T-helper 17 cell (primary cell): ENCODE results near the gene LSM14B. TPM values are rescaled to one million over a fixed set of nuclear protein-coding genes. Genes with fewer than 3 reads are reported as not detected.

Experiments used
- total RNA-seq, 4 donors: library from RNA in 2 of 4; stranded (reverse) in 2 of 4; gene quantifications; one replicate each; pipeline ENCODE4 v1.2.3 and lab custom pipeline; 2022 to 2026

The LSM14B gene
- total RNA-seq, 2 donors from 2014 or later: 32.3 to 34.1 TPM

Other genes starting within 250 kb of the LSM14B start
- gene TAF4, start 56.6 kb upstream of the LSM14B start, total RNA-seq: 10 to 100 TPM; 17.8 to 19.5 TPM
- gene PSMA7, start 20.9 kb downstream of the LSM14B start, total RNA-seq: 100 to 1,000 TPM; 144 to 158 TPM
- 10 to 100 TPM; 13.1 to 16.0 TPM for gene SS18L1, start 21.3 kb downstream of the LSM14B start, total RNA-seq
- gene MTG2, start 60.6 kb downstream of the LSM14B start, total RNA-seq: 10 to 100 TPM; 13.8 to 14.3 TPM
- gene HRH3, start 97.8 kb downstream of the LSM14B start, total RNA-seq: not detected
- gene OSBPL2, start 116.0 kb downstream of the LSM14B start, total RNA-seq: 10 to 100 TPM; 59.9 to 67.9 TPM
- 10 to 100 TPM; 47.3 to 54.2 TPM for gene ADRM1, start 180.5 kb downstream of the LSM14B start, total RNA-seq
- gene LAMA5, start 244.8 kb downstream of the LSM14B start, total RNA-seq: under 1 TPM; 0.50 to 0.72 TPM